PC-3 (cell line): Measurements from ENCODE around the gene JARID2. TPM values are rescaled to one million over a fixed set of nuclear protein-coding genes. Genes with fewer than 3 reads are reported as not detected.

Source experiments
- ATAC-seq: fragments of 200-7000 bp; cut with Tn5 transposase; 2 replicates; pipeline ENCODE4 v1.9.1; 2020; ENCODE audit warnings: mild to moderate bottlenecking, moderate library complexity
- BruUV-seq: library from RNA; stranded (reverse); fragments of 400-500 nt; replicated peaks from 2 replicates; lab custom pipeline; 2021; lab: Mats Ljungman, UMichigan
- CTCF ChIA-PET: fragments of 300-600 bp; sonication (Branson Sonifier 250); formaldehyde crosslinking; loops from one replicate; lab custom pipeline; 2022; ENCODE audit warnings: antibody characterized with exemption; lab: Charles Lee
- POLR2A ChIA-PET: fragments of 300-600 bp; sonication (Branson Sonifier 250); formaldehyde crosslinking; loops from one replicate; lab custom pipeline; 2022; ENCODE audit warnings: antibody characterized with exemption; ENCODE audit not compliant: unreplicated experiment; lab: Charles Lee
- DNase-seq: peaks from one replicate; pipeline ENCODE4 v3.0.0-alpha.2; 2015
- H2AFZ ChIP-seq: fragments of 300-600 bp; sonication (generic); 2 replicates; pipeline ENCODE4 v1.6.0; 2016; ENCODE audit warnings: antibody characterized with exemption, low read length
- H3F3A ChIP-seq: fragments of 300-600 bp; sonication (generic); one replicate; pipeline ENCODE4 v1.6.0; 2017; ENCODE audit warnings: antibody characterized with exemption, low read length, control low read depth, mild to moderate bottlenecking; ENCODE audit not compliant: unreplicated experiment
- H3K27ac ChIP-seq: fragments of 300-600 bp; sonication (generic); 2 replicates; pipeline ENCODE4 v1.5.1; 2016; ENCODE audit warnings: mild to moderate bottlenecking, low read length
- H3K27me3 ChIP-seq: fragments of 300-600 bp; sonication (generic); 2 replicates; pipeline ENCODE4 v1.6.1; 2016; ENCODE audit warnings: low read length, mixed read lengths
- H3K36me3 ChIP-seq: fragments of 300-600 bp; sonication (generic); 2 replicates; pipeline ENCODE4 v1.6.1; 2016; ENCODE audit warnings: low read depth, mixed run types, low read length, mixed read lengths
- H3K4me1 ChIP-seq: fragments of 300-600 bp; sonication (generic); 2 replicates; pipeline ENCODE4 v1.5.1; 2016; ENCODE audit warnings: low read length; ENCODE audit not compliant: insufficient read depth
- H3K4me2 ChIP-seq: fragments of 300-600 bp; sonication (generic); 2 replicates; pipeline ENCODE4 v1.6.0; 2016; ENCODE audit warnings: low read length
- H3K4me3 ChIP-seq: fragments of 300-600 bp; sonication (generic); 2 replicates; pipeline ENCODE4 v1.5.1; 2016; ENCODE audit warnings: mild to moderate bottlenecking, low read length, mixed read lengths
- H3K79me2 ChIP-seq: fragments of 300-600 bp; sonication (generic); 2 replicates; pipeline ENCODE4 v1.6.1; 2017; ENCODE audit warnings: low read length, mixed read lengths
- H3K9ac ChIP-seq: fragments of 300-600 bp; sonication (generic); 2 replicates; pipeline ENCODE4 v1.6.0; 2016; ENCODE audit warnings: mild to moderate bottlenecking, low read length
- H3K9me2 ChIP-seq: fragments of 300-600 bp; sonication (generic); replicated peaks from 2 replicates; pipeline ENCODE4 v1.6.1; 2016; ENCODE audit warnings: mixed run types, low read length, mixed read lengths
- H3K9me3 ChIP-seq: fragments of 300-600 bp; sonication (generic); 2 replicates; pipeline ENCODE4 v1.6.1; 2016; ENCODE audit warnings: low read length, mixed read lengths
- H4K20me1 ChIP-seq: fragments of 300-600 bp; sonication (generic); 2 replicates; pipeline ENCODE4 v1.6.1; 2016; ENCODE audit warnings: low read length, mixed read lengths
- CTCF ChIP-seq: fragments of 300-600 bp; sonication (generic); conservative IDR thresholded peaks from 2 replicates; pipeline ENCODE4 v1.5.1; 2017; ENCODE audit warnings: antibody characterized with exemption, low read depth, mild to moderate bottlenecking, low read length
- EZH2 ChIP-seq: fragments of 300-600 bp; sonication (generic); IDR thresholded peaks from one replicate; pipeline ENCODE4 v1.6.1; 2017; ENCODE audit warnings: antibody characterized with exemption, mild to moderate bottlenecking, low read length; ENCODE audit not compliant: unreplicated experiment
- EZH2phosphoT487 ChIP-seq: fragments of 300-600 bp; sonication (generic); IDR thresholded peaks from 2 replicates; pipeline ENCODE4 v1.6.1; 2018; ENCODE audit warnings: mild to moderate bottlenecking, antibody characterized with exemption, low read length, borderline replicate concordance
- intact Hi-C: fragments of 100-400 bp; cut with micrococcal nuclease; formaldehyde crosslinking; loops from 2 replicates; pipeline ENCODE4 v1.9.0; 2023
- total RNA-seq: library from RNA; depleted of rRNA; stranded (reverse); fragments of >200 nt; gene quantifications from 2 replicates; pipeline ENCODE4 v1.2.3, GENCODE V29; 2014

JARID2 gene
- total RNA-seq, 1 experiment from 2014 or later, result 11.0 TPM

- CTCF ChIA-PET, result no interaction called here
Measured at GRCh38 chr6:15553031-15553430, 307.2 kb downstream of the JARID2 start.

GRCh38 chr6:15553736-15554294 is 307.9 kb downstream of the JARID2 start:
- no peaks in the 10 kb centered on the region for H3K9me2 ChIP-seq
- H3K9ac ChIP-seq, result no peak overlapping the region
- POLR2A ChIA-PET, result no interaction called here
- no peaks in the 10 kb centered on the region for H4K20me1 ChIP-seq
- BruUV-seq, result no TSS peak
- no peak overlapping the region for H3K4me2 ChIP-seq
- no peaks in the 10 kb centered on the region for H3F3A ChIP-seq
- no peak overlapping the region for H3K4me3 ChIP-seq
- CTCF ChIA-PET, result no interaction called here
- intact Hi-C loops, result no loop called here
- DNase-seq (no peak), ATAC-seq (no peak)
- no peaks in the 10 kb centered on the region for H3K36me3 ChIP-seq
- no peak overlapping the region for H2AFZ ChIP-seq
- no peaks in the 10 kb centered on the region for H3K27me3 ChIP-seq
- TF ChIP-seq EZH2phosphoT487, result no peak
- TF ChIP-seq CTCF, result no peak
- no peak for TF ChIP-seq EZH2
- no peaks in the 10 kb centered on the region for H3K4me1 ChIP-seq
- H3K79me2 ChIP-seq, result no peaks in the 10 kb centered on the region
- H3K9me3 ChIP-seq, result no peaks in the 10 kb centered on the region
- H3K27ac ChIP-seq, result no peak overlapping the region

More at GRCh38 chr6:15553031-15553430, 307.2 kb downstream of the JARID2 start:
- no peaks in the 10 kb centered on the region for H3K4me1 ChIP-seq
- TF ChIP-seq EZH2 (no peak), EZH2phosphoT487 (no peak), CTCF (no peak)
- H3K36me3 ChIP-seq, result no peaks in the 10 kb centered on the region
- H3F3A ChIP-seq, result no peaks in the 10 kb centered on the region
- no peaks in the 10 kb centered on the region for H3K27me3 ChIP-seq
- no peaks in the 10 kb centered on the region for H3K9me2 ChIP-seq
- no TSS peak for BruUV-seq
- POLR2A ChIA-PET, result no interaction called here
- H3K27ac ChIP-seq, result no peak overlapping the region
- H4K20me1 ChIP-seq, result no peaks in the 10 kb centered on the region
- no peak overlapping the region for H3K4me3 ChIP-seq
- H3K9ac ChIP-seq, result no peak overlapping the region
- DNase-seq, result no peak
- intact Hi-C loops, result no loop called here
- H2AFZ ChIP-seq, result no peak overlapping the region
- no peak overlapping the region for H3K4me2 ChIP-seq
- no peak for ATAC-seq
- no peaks in the 10 kb centered on the region for H3K79me2 ChIP-seq
- no peaks in the 10 kb centered on the region for H3K9me3 ChIP-seq

DNA sequence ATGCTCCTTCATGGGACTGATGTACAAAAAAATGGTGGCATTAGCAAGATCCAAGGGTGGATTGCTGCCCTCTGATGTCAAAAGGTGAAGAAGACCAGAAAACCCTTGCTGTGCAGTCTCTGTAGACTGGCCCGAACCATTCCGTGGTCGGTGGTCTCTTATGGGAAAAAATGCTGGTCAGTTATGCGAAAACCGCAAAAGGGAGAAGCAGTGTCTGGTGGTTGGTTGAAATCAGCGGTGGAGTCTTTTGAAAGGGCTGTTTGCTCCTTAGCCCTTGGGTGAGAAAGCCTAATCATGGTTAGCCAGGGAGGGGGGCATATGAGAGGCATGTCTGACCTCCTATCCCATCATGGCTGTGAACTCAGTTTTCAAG is 308.8 kb downstream of the JARID2 start:
- Histone ChIP-seq H3F3A (no peaks in the 10 kb centered on the region), H2AFZ (no peak overlapping the region), H3K9me2 (no peaks in the 10 kb centered on the region), H3K4me2 (no peak overlapping the region), H3K4me1 (no peaks in the 10 kb centered on the region), H3K4me3 (no peak overlapping the region), H3K79me2 (no peaks in the 10 kb centered on the region), H4K20me1 (no peaks in the 10 kb centered on the region), H3K9me3 (no peaks in the 10 kb centered on the region), H3K36me3 (no peaks in the 10 kb centered on the region), H3K9ac (no peak overlapping the region), H3K27me3 (no peaks in the 10 kb centered on the region), H3K27ac (no peak overlapping the region)
- DNase-seq (no peak), ATAC-seq (no peak)
- intact Hi-C loops, result no loop called here
- TF ChIP-seq EZH2phosphoT487, result no peak
- TF ChIP-seq CTCF, result no peak
- TF ChIP-seq EZH2, result no peak
- ChIA-PET POLR2A (no interaction called here), CTCF (no interaction called here)
- no TSS peak for BruUV-seq
